HG03066 (cell line): Measurements from ENCODE around the gene ANXA5.

Source experiments
- ATAC-seq: cut with Tn5 transposase; IDR thresholded peaks from one replicate; pipeline ENCODE4 v1.9.1; 2021; ENCODE audit warnings: low read depth; ENCODE audit not compliant: unreplicated experiment

ANXA5 gene

GRCh38 chr4:121712001-121712651 is 15.3 kb upstream of the ANXA5 start:
- no peak for ATAC-seq

GRCh38 chr4:121711263-121712000 is 14.7 kb upstream of the ANXA5 start:
- ATAC-seq, result peak; percentile 93

- ATAC-seq, result no peak
These were observed 13.1 kb upstream of the ANXA5 start for GRCh38 chr4:121709766-121710405.

GRCh38 chr4:121707344-121707743 is 10.6 kb upstream of the ANXA5 start:
- no peak for ATAC-seq

GRCh38 chr4:121706595-121707021 is 9.8 kb upstream of the ANXA5 start:
- no peak for ATAC-seq

- no peak for ATAC-seq
These were observed 8.7 kb upstream of the ANXA5 start for GRCh38 chr4:121705521-121705920.

- ATAC-seq, result no peak
These were observed 5.4 kb upstream of the ANXA5 start for GRCh38 chr4:121702136-121702535.

GRCh38 chr4:121701263-121701662 is 4.5 kb upstream of the ANXA5 start:
- no peak for ATAC-seq

- ATAC-seq, result no peak
These were observed 1.5 kb upstream of the ANXA5 start for GRCh38 chr4:121698236-121698671.

GRCh38 chr4:121697564-121697963 is 784 bp upstream of the ANXA5 start:
- ATAC-seq, result peak; percentile 20

- ATAC-seq, result peak; percentile 30
These were observed 605 bp downstream of the ANXA5 start for GRCh38 chr4:121696170-121696580.

GRCh38 chr4:121693886-121694285 is 2.9 kb downstream of the ANXA5 start:
- no peak for ATAC-seq

- ATAC-seq, result no peak
These were observed 3.3 kb downstream of the ANXA5 start for GRCh38 chr4:121693450-121693849.

GRCh38 chr4:121692261-121692660 is 4.5 kb downstream of the ANXA5 start:
- no peak for ATAC-seq

- peak; percentile 53 for ATAC-seq
These were observed 6.8 kb downstream of the ANXA5 start for GRCh38 chr4:121690001-121690400.

- ATAC-seq, result no peak
These were observed 8.1 kb downstream of the ANXA5 start for GRCh38 chr4:121688701-121689100.

- ATAC-seq, result no peak
These were observed 8.5 kb downstream of the ANXA5 start for GRCh38 chr4:121688261-121688660.

- ATAC-seq, result no peak
These were observed 10.5 kb downstream of the ANXA5 start for GRCh38 chr4:121686255-121686654.

- ATAC-seq, result no peak
These were observed 11.5 kb downstream of the ANXA5 start for GRCh38 chr4:121685257-121685656.

- no peak for ATAC-seq
These were observed 12.2 kb downstream of the ANXA5 start for GRCh38 chr4:121684561-121684960.

GRCh38 chr4:121684016-121684415 is 12.8 kb downstream of the ANXA5 start:
- no peak for ATAC-seq

- ATAC-seq, result no peak
These were observed 16.2 kb downstream of the ANXA5 start for GRCh38 chr4:121680571-121680970.
